ENCODE data around the gene STPG3.
A peak's percentile ranks its signal among the peaks of the same experiment; 100 is the strongest.

The STPG3 gene

GRCh38 chr9:137278721-137279711 lies 27.9 kb downstream of the STPG3 start:
- DNase-seq (ENCODE audit: low read depth in 2 of 2): no peak

DNA sequence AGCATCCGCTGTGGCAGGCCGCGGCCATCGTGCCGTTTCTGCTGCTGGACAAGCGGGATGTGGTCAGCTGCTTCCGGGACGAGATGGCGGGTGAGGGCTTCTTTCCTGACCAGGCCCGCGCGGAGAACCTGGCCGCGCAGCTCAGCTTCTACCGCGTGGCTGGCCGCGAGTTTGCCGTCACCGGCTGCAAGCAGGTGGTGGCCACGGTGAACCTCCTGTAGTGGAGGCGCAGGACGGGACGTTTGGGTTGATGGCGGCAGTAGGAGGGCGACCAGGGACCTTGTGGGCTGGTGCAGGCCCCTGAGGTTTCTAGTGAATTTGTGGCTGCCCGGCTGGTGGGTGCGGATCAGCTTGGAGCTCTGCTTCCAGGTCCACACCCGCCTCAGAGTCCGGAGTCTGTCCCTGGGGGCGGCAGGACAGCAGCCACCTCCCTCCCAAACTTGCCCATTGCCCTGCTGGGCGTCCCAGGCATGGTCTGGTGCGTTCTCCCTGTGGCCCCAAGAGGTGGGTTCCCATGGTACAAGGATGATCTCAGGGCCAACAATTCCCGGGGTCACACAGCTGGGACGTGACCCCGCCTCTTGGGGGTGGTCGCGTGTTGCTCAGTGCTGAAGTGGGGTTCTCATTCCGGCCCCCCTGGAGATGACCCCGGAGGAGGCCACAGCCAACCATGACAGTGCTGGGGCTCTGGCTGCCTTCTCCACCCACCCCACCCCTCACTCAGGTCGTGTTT lies 28.8 kb downstream of the STPG3 start:
- no peak for DNase-seq (ENCODE audit: low read depth in 2 of 2)

GRCh38 chr9:137280474-137281344 lies 29.6 kb downstream of the STPG3 start:
- no peak for DNase-seq (ENCODE audit: low read depth in 2 of 2)

DNA sequence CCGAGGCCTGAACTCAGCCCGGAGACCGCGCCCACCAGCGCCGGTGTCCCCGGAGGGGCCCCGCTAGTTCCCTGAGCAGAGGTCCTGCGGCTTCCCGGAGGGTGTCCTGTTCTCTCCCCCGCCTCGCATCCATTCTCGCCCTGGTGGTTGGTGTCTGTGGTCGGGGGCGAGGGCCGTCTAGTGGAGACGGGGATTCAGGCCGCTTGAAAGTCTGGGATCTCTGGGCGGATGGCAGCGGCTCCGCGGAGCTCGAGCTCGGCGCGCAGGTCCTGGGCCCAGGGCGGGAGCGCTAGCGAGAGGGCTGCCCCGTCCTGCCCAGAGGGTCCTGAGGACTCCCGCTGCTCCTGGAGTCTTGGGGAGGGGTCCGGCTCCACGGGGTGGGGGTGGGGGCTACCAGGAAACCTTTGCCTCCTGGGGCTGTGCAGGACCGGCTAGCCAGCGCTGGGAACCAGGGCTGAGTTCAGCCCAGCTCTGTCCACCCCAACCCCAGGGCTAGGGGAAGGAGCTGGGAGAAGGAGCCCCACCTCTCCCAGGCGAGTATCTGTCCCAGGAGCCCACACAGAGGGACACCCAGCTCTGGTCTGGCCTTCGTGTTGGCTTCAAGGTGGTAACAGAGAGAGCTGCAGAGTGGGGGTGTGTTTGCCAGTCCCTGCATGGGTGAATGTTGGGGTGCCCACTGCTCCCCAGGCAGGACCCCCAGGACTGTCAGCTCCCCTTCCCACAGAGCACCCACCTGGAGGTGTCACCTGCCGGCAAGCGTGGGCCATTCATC lies 30.4 kb downstream of the STPG3 start:
- no peak for DNase-seq (ENCODE audit: low read depth in 2 of 2)

DNA sequence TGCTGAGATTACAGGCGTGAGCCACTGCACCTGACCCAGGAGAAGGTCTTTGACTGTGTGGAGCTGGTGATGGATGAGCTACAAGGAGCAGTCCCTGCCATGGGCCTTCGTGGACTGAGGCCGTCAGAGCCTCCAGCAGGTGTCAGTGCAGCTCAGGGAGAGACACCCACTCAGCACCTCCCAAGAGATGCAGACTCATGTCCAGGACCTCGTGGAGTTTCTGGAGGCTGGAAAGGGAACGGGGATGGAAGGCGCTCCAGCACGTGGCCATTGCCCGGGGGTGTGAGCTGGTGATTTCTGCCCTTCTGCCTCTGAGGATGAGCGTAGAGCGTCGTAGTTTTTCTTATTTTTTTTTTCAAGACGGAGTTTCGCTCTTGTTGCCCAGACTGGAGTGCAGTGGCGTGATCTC lies 35.9 kb downstream of the STPG3 start:
- no peak for DNase-seq (ENCODE audit: low read depth in 2 of 2)

DNA sequence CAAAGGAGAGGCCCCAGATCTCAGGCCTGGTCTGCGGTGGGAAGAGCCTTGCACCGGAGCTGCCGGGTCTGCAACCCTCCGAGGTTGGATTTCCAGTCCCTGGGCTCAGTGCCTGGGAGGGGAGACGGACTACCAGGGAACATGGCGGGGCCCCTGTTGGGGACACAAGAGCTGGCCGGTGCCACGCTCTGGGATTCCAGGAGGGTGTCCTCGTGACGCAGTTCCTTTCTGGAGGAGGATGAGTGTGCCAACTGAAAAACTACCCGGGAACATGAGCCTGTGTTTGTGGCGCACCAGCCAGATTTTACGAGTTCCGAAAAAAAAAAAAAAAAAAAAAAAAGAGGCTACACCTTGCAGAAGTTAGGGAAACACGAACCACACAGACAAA lies 42.0 kb downstream of the STPG3 start:
- no peak for DNase-seq (ENCODE audit: low read depth in 2 of 2)

DNA sequence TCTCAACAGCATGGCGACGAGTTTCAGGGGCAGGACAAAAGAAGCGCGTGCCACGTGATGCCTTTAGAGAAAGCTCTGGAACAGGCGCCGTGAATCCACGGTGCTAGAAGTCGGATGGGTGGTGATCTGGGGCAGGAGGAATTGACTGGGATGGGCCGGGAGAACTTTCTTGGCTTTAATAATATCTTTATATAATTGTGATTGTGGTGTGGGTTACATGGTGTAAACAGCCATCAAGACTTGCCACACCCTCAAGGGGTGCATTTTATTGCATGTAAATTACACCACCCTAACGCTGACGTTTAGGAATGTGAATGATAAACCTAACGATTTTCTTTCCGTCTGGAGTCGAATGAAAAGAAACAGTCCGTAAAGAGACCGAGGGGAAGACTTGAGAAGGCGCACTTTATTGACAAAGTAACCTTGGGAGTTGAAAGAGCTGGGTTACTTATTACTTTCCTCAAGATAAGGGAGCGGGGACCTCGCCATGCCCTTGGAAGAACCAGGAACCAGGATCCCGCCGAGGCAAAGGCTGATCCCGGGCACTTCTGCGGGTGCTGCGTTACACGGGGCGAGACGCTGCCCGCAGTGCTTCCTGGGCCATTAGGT lies 42.5 kb downstream of the STPG3 start:
- no peak for DNase-seq (ENCODE audit: low read depth in 2 of 2)

- DNase-seq (ENCODE audit: low read depth in 2 of 2): no peak
Measured at GRCh38 chr9:137294091-137294680, 43.1 kb downstream of the STPG3 start.

- no peak for DNase-seq (ENCODE audit: low read depth in 2 of 2)
Measured at GRCh38 chr9:137294681-137295237, 43.7 kb downstream of the STPG3 start.

GRCh38 chr9:137295238-137295811 lies 44.2 kb downstream of the STPG3 start:
- peak in 1 of 2 donors; percentile 57 for DNase-seq (ENCODE audit: low read depth in 2 of 2)

DNA sequence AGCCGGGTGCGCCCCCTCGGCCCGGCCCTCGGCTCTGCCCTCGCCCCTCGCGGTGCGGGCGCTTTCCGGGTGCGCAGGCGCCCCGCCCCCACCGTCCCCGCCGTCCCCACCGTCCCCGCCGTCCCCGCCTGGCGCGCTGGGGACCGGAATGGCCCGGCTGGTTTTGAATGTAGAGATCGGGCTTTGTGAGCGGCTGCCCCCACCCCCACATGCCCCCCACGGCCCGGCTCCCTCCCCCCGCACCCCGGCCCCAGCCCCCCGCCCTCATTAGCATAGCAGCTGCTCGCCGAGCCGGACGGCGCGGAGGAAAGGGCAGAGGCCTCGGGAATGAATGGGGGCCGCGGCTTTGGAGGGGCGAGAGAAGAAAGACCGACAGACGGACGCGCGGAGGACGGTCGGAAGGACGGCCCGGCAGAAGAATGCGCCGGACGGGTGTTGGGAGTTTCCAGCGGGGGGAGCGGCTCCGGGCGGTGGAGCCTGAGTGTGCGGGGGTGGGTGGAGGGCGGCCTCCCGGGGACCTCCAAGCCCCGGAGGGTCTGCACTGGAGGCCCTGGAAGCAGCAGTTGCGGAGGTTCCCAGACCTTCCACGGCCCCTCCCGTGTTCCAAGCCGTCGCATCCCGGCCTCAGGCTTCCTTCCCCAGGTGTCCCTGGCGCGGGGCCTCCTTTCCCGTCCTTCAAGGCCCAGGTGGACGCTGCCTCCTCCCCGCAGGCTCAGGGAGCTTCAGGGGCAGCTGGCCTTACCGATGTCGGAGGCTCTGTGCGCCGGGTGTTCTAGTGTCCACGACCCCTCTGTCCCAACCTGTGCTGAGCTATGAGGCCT lies 45.0 kb downstream of the STPG3 start:
- DNase-seq (ENCODE audit: low read depth in 2 of 2): no peak

GRCh38 chr9:137296670-137297664 lies 45.9 kb downstream of the STPG3 start:
- no peak for DNase-seq (ENCODE audit: low read depth in 2 of 2)

DNA sequence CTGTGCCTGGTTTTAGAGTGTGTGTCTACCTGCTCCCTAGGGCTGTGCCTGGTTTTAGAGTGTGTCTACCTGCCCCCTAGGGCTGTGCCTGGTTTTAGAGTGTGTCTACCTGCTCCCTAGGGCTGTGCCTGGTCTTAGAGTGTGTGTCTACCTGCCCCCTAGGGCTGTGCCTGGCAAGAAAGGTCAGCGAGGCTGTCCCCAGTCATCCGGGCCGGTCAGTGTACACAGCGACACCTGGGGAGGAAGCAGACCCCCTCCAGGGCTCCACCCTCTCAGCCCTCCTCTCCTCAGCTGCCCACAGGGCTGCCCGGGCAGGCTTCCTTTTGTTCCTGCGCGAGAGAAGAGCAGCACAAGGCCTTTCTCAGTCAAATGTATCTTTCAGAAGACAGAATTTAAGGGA lies 46.9 kb downstream of the STPG3 start:
- DNase-seq (ENCODE audit: low read depth in 2 of 2): no peak

- no peak for DNase-seq (ENCODE audit: low read depth in 2 of 2)
Measured at GRCh38 chr9:137298401-137299202, 47.5 kb downstream of the STPG3 start.

- DNase-seq (ENCODE audit: low read depth in 2 of 2): no peak
Measured at GRCh38 chr9:137299203-137299565, 48.1 kb downstream of the STPG3 start.

DNA sequence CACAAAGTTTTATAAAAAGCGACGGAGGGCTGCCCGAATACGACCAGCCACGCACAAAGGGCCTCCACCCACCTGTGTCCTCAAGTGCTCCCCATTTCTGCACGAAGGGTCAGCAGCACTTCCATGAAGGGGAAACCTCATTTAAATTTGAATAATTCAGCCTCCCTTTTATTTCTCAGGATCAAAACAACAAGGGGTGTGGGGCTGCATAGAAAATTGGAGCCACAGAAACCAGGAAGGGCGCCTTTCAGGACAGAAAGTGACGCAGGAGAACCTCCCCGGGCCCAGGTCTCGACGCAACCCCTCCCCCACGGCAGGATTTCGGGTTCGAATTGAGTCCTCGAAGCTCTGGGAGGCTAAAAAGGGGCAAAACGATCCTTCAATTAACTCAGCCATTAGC lies 48.9 kb downstream of the STPG3 start:
- DNase-seq (ENCODE audit: low read depth in 2 of 2): no peak

All from stimulated activated CD4-positive, alpha-beta T cell treated with anti-CD3 and anti-CD28 coated beads, Interleukin-1b, Interleukin-23, amount 100 ng/mL, for 4 hours (primary cell).